Ectodermal cell (in vitro differentiated cells): ENCODE data around the gene PDE2A.

Experiments used
- H3K27ac ChIP-seq: 2 replicates; pipeline ENCODE4 v1.7.0; 2013; ENCODE audit warnings: mild to moderate bottlenecking, low read depth, low read length; ENCODE audit not compliant: insufficient read depth, poor library complexity, severe bottlenecking
- H3K27me3 ChIP-seq: 2 replicates; pipeline ENCODE4 v1.7.0; 2013; ENCODE audit warnings: mild to moderate bottlenecking, low read length; ENCODE audit not compliant: insufficient read depth, control insufficient read depth, poor library complexity, severe bottlenecking
- H3K36me3 ChIP-seq: one replicate; pipeline ENCODE4 v1.7.0; 2013; ENCODE audit warnings: low read length; ENCODE audit not compliant: control insufficient read depth, insufficient read depth
- H3K4me1 ChIP-seq: one replicate; pipeline ENCODE4 v1.7.0; 2013; ENCODE audit warnings: low read length; ENCODE audit not compliant: control insufficient read depth, insufficient read depth
- H3K4me3 ChIP-seq: 2 replicates; pipeline ENCODE4 v1.7.0; 2013; ENCODE audit warnings: low read depth, low read length, control low read depth; ENCODE audit not compliant: insufficient read depth
- H3K9me3 ChIP-seq: 2 replicates; pipeline ENCODE4 v1.7.0; 2013; ENCODE audit warnings: mild to moderate bottlenecking, low read length, moderate library complexity; ENCODE audit not compliant: control insufficient read depth
- WGBS, 2 experiments: methylation state at CpG; one replicate each; pipeline ENCODE4 v1.1.7; 2013; ENCODE audit warnings: missing lambda C conversion rate in 2 of 2; 5-methylcytosine and 5-hydroxymethylcytosine counted together

Gene PDE2A

DNA sequence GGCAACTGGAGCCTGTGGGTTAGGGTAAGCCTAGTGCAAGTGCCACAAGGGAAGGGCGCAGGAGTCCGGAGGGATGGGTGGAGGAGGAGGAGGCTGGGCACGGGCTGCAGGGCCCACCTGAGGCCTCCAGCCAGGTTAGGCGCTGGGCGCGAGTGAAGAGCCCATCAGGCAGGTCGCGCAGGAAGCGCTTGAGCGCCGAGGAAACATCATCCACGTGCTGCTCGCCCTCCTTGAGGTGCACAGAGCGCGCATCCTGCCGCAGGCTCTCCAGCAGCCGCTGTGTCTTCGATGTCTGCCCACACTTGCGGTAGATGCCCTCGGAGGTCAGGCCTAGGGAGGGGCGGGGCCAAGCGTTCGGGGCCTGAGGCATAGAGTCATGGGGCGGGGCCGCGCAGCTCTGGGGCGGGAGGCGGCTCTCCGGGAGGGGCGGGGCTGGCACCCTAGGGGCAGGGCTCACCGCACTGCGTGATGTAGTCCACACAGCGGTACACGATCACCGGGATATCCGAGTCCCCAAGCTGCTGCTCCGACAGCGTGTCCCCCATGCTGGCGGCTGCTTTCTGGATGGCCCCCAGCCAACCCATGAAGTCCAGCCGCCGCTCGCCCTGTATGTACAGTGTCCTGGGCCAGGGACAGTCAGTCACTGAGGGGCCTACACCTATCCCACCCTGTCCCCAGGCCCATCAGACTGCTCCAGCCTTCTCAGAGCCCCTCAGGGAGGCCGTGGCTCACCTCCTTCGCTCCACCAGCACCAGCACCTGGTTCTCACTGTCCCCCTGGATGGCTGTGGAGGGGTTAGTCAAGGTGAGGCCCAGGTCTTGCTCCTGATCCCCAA is 22.9 kb upstream of the PDE2A start:
- Histone ChIP-seq H3K27ac (no peak overlapping the region), H3K9me3 (no peaks in the 10 kb centered on the region), H3K36me3 (peaks cover 9% of the 10 kb centered on the region), H3K27me3 (no peaks in the 10 kb centered on the region), H3K4me3 (no peak overlapping the region), H3K4me1 (no peaks in the 10 kb centered on the region)
- 86 to 88% methylated on average over 44 of the region's 44 CpGs for WGBS, 2 experiments

DNA sequence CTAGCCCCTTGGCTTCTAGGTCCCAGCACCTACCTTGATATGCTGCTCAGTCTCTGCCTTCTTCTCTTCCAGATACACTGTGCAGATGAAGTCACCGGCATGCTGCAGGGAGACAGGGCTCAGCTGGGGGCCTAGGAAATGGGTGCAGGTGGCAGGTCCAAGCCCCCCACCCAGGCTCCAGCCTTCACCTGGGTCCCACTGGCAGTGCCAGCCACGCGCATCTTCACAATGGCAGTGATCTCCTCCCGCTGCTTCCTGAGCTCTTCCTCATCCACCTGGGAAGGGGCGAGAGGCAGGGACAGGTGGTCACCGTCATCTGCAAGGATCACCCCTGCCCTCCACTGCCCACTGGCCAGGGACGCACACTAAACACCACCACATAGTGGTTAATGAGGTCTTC is 21.1 kb upstream of the PDE2A start:
- H3K4me3 ChIP-seq: no peak overlapping the region
- no peaks in the 10 kb centered on the region for H3K4me1 ChIP-seq
- H3K27me3 ChIP-seq: no peaks in the 10 kb centered on the region
- 97% methylated on average over 7 of the region's 7 CpGs for WGBS, 2 experiments
- H3K27ac ChIP-seq: no peak overlapping the region
- peaks cover 9% of the 10 kb centered on the region for H3K36me3 ChIP-seq
- no peaks in the 10 kb centered on the region for H3K9me3 ChIP-seq

DNA sequence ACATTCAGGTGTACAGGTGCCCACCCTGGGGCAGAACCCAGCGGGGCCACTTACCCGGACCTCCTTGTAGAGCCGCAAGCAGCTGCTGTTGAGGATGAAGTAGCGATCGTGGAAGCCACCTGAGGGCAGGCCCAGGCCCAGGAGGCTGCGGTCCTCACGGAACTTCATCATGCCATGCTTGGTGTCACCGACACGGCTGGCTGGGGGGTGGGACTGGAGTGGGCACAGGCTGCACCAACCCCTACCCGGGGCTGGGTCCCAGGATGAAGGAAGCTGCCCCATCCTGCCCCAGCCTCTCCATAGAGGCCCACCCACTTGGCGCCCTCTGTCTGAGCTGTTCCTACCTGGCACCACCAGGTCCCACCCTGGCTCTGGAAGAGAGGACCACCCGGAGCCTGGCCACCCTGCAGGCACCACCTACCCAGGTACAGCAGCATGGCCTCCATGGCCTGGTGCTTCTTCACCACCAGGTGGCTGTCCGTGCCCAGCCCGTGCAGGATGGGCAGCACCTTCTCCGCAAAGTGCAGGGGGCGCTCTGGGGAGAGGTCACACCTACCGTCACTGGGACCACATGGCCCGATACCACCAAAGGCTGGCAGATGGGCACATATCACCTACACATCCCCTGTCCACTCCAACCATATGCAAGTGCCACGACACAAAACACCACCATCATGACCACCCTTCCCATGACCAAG is 19.2 kb upstream of the PDE2A start:
- 94 to 96% methylated on average over 19 of the region's 19 CpGs for WGBS, 2 experiments
- H3K27me3 ChIP-seq: no peaks in the 10 kb centered on the region
- no peaks in the 10 kb centered on the region for H3K4me1 ChIP-seq

DNA sequence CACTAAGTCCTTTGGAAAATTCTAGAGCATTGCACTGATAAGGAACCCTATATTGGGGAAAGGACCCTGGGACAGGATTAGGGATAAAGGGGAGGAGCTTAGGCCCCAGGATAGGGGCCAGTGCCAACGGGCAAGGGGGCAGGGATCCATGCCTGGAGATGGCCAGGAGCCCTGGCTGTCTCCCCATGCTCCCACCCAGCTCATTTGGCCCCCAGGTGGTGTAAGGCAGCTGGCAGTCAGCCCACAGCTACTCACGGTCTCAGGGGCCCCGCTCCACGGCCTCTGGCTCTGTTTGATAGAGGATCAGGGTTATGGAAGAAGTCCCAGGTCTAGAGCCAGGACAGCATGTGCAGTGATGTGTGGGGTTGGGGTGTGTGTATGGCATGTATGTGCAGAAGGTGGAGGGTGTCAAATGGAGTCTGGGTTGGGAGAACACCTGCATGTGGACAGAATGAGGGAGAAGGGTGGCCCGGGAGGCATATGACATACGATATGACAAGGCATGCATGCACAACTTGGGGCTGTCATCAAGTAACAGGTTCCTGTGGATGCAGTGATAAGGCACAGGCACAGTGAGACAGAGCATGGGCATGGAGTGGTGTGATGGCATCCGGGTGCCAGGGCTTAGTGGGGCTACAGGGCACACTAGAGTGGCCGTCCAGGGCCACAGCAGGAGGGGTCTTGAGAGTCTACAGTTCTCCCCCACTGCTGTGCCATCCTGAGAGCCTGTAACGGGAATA is 18.4 kb upstream of the PDE2A start:
- no peaks in the 10 kb centered on the region for H3K9me3 ChIP-seq
- no peak overlapping the region for H3K27ac ChIP-seq
- H3K4me1 ChIP-seq: no peaks in the 10 kb centered on the region
- 94 to 96% methylated on average over 9 of the region's 9 CpGs for WGBS, 2 experiments
- no peaks in the 10 kb centered on the region for H3K27me3 ChIP-seq
- peaks cover 9% of the 10 kb centered on the region for H3K36me3 ChIP-seq
- H3K4me3 ChIP-seq: no peak overlapping the region

More for the DNA sequence above, 19.2 kb upstream of the PDE2A start:
- H3K27ac ChIP-seq: no peak overlapping the region
- H3K36me3 ChIP-seq: peaks cover 9% of the 10 kb centered on the region
- no peak overlapping the region for H3K4me3 ChIP-seq
- H3K9me3 ChIP-seq: no peaks in the 10 kb centered on the region

DNA sequence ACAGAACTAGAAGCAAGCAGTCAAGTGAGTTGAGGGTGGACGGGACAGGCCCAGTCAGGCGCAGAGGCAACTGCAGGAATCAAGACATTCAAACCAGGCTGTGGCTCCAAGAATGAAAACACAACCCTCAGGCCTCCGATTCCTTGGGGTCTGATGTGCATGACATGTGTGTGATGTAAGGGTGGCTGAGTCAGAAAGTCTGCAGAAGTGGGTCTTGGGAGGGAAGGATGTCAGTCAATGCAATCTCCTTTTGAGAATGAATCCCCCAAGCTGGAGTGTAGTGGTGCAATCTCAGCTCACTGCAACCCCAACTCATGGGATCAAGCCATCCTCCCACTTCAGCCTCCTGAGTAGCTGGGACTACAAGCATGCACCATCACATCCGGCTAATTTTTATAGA is 15.9 kb upstream of the PDE2A start:
- Histone ChIP-seq H3K4me1 (no peaks in the 10 kb centered on the region), H3K36me3 (peaks cover 9% of the 10 kb centered on the region), H3K27me3 (no peaks in the 10 kb centered on the region), H3K4me3 (no peak overlapping the region), H3K27ac (no peak overlapping the region), H3K9me3 (no peaks in the 10 kb centered on the region)
- WGBS, 2 experiments: 94 to 96% methylated on average over 4 of the region's 4 CpGs

DNA sequence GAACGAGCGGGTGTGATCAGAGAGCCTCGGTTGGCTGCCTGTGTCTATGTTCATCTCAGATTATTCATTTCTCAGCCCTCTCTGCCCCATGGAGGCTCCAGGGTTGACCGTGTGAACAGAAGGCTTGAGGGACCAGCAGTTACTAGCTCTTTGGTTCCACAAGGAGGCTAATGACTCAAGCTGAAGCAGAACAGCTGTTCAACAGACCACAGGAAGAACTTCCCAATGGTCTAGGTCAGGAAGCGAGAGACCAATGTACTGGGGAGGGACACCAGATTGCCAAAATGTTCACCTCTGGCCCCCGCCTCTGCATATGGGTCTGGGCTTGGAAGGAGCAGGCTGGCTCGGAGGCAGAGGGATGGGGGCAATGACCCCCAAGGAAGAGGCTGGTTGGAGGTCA is 14.7 kb upstream of the PDE2A start:
- Histone ChIP-seq H3K4me3 (no peak overlapping the region), H3K9me3 (no peaks in the 10 kb centered on the region), H3K27ac (no peak overlapping the region), H3K36me3 (no peaks in the 10 kb centered on the region), H3K27me3 (no peaks in the 10 kb centered on the region), H3K4me1 (peaks cover 4% of the 10 kb centered on the region)
- WGBS, 2 experiments: 91 to 92% methylated on average over 7 of the region's 7 CpGs

DNA sequence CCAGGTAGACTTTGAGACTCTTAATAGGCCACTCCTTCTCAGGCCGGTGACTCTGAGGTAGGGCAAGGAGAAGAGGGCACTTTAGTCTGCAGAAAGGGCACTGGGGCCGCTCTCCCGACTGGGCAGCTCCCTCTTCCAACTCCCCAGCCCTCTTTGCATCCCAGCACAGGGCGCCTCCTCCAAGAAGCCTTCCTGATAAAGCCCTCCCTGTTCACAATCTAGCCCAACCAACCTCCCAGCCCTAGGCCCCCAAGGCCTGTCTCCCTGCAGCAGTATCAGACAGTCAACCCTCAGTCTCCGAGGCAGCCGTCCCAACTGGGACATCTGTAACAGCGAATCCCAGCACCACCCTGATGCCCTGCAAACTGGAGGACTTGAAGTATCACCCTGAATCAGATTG is 14.3 kb upstream of the PDE2A start:
- H3K4me3 ChIP-seq: no peak overlapping the region
- H3K9me3 ChIP-seq: no peaks in the 10 kb centered on the region
- 93 to 96% methylated on average over 7 of the region's 7 CpGs for WGBS, 2 experiments
- no peak overlapping the region for H3K27ac ChIP-seq
- no peaks in the 10 kb centered on the region for H3K36me3 ChIP-seq
- H3K27me3 ChIP-seq: no peaks in the 10 kb centered on the region
- peaks cover 4% of the 10 kb centered on the region for H3K4me1 ChIP-seq

DNA sequence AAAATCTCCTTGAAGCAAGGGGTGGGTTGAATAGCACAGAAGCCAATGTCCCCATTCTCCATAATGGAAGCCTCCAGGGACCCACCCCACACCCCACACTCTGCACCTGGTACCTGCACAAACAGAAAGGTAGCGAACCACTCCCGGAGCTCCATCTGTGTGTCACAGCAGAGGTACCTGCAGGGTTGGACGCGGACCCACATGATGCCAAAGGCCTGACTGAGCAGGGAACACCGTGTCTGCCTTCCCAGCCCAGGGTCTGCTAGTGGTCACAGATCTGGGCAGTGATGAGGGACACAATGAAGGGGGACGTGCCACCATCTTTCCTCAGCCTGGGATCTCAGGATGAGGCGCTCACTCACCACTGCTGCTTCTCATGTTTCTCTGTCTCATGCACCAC is 13.1 kb upstream of the PDE2A start:
- Histone ChIP-seq H3K27ac (no peak overlapping the region), H3K27me3 (no peaks in the 10 kb centered on the region), H3K36me3 (no peaks in the 10 kb centered on the region), H3K9me3 (no peaks in the 10 kb centered on the region), H3K4me1 (peaks cover 4% of the 10 kb centered on the region), H3K4me3 (no peak overlapping the region)
- 97 to 98% methylated on average over 7 of the region's 7 CpGs for WGBS, 2 experiments

DNA sequence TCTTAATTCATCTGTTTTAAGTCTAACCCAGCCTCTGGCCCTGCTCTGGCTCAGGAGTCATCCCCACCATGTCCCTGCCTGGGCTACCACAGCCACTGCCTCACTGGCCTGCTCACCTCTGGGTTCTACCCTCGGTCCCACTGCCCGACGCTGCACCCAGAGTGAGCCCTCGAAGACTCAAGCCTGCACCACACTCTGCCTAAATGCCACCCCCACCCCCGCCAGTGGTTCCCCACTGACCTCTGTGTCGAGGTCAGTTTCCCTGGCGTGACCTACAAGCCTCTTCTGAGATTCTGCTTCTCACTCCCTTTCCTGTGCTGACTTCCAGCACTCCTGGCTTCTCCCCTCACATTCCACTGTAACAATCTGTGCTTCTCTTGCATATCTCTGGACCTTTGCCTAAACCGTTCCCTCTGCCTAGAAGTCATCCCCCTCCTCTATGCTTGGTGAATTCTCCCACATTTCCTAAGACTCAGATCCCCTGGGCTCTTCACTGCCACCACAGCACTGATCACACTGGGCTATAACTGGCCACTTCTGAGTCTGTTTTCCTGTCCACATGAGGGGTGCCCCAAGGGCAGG is 12.5 kb upstream of the PDE2A start:
- Histone ChIP-seq H3K4me1 (peaks cover 4% of the 10 kb centered on the region), H3K27ac (no peak overlapping the region), H3K9me3 (no peaks in the 10 kb centered on the region), H3K4me3 (no peak overlapping the region), H3K36me3 (no peaks in the 10 kb centered on the region), H3K27me3 (no peaks in the 10 kb centered on the region)
- 93 to 95% methylated on average over 8 of the region's 8 CpGs for WGBS, 2 experiments
